CD4-positive, alpha-beta T cell treated with Interleukin-15 for 1 hour (primary cell): ENCODE measurements around the gene HPS5.
A peak's percentile ranks its signal among the peaks of the same experiment; 100 is the strongest.
"Not testable (repeated sequence)": the region's sequence is repeated elsewhere in the genome, so short reads cannot be mapped to it uniquely, and the experiment has no call there.

Experiments used
- DNase-seq: peaks from one replicate; pipeline ENCODE4 v3.0.0-alpha.2; 2020

The HPS5 gene

GRCh38 chr11:18269252-18269651 lies 52.7 kb downstream of the HPS5 start:
- not testable (repeated sequence) for DNase-seq

DNA sequence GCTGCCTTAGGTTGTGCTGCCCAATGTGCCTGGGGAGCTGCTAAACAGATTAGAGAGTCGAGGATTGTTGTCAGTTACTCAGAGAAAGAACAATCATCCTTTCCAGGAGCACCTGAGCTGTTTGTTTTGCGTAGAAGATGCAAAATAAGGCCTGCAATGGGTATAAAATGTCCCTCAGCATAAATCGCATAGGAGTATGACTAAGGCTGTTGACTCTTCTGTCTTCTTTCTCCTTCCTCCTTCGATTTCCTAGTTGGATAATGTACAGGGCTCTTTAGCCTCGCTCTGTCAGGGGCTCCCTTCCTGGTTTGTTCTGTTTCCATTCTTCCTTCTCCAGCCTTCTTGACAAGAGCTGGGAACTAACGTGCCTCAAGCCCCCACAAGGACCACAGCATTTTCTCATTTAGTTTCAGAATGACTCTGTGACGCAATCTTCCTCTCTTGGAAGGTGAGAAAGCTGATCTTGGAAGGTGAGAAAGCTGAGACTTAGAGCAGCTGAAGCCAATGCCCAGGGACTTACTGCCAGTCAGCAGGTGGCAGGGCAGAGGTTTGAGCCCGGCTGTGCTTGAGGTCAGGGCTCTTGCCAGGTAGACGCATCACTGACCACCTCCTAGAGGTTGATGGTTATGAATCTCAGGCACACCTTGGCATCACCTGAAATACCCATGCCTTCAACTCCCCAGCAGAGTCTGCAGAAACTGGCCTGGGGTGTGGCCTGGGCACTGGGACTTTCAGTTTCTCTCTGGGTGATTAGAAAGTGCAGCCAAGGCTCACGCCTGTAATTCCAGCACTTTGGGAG lies 54.4 kb downstream of the HPS5 start:
- DNase-seq = not testable (repeated sequence)

DNA sequence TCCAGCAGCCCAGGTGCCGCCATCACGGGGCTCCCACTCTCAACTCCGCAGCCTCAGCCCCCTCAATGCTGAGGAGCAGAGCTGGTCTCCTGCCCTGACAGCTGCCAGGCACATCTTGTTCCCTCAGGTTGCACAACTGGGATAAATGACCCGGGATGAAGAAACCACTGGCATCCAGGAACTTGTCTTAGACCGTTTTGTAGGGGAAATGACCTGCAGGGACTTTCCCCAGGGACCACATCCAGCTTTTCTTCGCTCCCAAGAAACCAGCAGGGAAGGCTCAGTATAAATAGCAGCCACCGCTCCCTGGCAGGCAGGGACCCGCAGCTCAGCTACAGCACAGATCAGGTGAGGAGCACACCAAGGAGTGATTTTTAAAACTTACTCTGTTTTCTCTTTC lies 56.0 kb downstream of the HPS5 start, which contains the start of gene SAA1:
SAA1 (plus strand) TSS at position 316 of the 400 bp plus-strand sequence. CDS start 624 bp downstream, outside the sequence.
- DNase-seq = no peak

DNA sequence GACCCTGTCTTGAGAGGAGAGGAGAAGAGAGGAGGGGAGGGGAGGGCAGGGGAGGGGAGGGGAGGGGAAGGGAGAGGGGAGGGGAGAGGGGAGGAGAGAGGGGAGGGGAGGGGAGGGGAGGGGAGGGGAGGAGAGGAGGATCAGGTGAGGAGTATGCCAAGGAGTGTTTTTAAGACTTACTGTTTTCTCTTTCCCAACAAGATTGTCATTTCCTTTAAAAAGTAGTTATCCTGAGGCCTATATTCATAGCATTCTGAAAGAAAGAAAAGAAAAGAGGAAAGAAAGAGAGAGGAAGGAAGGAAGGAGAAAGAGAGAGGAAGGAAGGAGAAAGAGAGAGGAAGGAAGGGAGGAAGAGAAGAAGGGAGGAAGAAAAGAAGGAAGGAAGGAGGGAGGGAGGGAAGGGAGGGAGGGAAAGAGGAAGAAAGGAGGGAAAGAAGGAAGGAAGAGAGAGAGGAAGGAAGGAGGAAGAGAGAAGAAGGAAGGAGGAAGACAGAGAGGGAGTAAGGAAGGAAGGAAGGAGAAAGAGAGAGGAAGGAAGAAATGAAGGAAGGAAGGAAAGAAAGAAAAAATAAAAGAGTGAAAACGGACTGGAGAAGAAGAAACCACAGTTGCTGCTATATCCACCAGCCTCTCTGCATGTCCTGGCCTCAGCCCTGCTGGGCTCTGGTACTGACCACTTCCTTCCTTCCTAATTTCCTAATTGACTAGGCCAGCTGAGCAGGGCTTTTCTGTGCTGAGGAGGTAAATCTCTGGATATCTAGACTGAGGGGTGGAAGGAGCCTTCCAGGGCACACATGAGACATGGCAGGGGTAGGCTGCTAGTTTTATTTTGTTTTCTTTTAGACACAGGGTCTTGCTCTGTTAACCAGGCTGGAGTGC lies 57.0 kb downstream of the HPS5 start:
- no peak for DNase-seq

DNA sequence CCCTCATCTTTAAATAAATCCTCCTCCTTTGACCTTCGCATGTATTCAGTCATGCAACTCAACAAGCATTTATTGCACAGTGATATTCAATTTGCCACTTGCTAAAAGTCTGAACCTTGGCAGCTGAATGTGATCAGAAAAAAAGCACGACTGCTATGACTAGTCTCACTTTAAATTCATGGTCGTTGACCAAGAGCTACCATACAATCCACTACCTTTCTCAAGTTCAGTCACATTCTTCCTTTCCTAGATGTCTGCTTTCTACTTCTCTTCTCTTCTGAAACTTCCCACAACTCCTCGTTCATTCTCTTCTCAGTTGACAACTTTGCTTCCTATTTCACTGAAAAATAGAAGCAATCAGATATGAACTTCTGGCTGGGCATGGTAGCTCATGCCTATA lies 57.9 kb downstream of the HPS5 start:
- DNase-seq = no peak

GRCh38 chr11:18262681-18263350 lies 59.1 kb downstream of the HPS5 start:
- DNase-seq = not testable (repeated sequence)

DNA sequence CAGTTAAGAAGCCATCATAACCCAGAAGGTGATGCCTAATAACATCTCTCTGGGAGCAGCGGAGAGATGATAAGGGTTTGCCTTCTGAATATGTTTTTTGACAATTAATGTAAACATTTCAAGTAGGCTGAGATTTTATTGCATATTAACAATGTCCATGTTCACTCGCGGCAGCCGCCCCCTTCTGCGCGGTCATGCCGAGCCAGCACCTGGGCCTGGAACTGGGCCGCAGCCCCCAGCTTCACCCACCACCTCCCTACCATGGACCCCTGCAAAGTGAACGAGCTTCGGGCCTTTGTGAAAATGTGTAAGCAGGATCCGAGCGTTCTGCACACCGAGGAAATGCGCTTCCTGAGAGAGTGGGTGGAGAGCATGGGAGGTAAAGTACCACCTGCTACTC lies 60.2 kb downstream of the HPS5 start:
- no peak for DNase-seq

DNA sequence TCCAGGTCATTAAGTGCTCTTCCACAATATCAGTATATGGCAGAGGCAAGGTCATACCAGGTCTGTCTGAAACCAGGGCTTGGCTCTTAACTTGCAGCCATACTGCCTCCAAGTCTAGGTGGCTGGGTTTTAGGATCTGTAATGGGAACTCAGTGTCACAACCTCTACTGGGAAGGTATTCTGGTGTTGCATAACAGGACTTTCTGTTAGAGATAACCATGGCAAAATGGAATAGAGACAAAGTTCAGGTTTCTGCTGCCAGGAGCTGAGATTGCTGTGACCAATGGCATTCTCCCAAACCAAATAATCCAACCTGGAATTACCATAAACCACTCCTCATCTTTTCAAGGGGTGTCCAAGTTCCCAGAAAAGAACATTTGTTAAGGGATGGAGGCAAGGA lies 62.7 kb downstream of the HPS5 start:
- no peak for DNase-seq

- DNase-seq = no peak
These were observed 67.1 kb downstream of the HPS5 start for GRCh38 chr11:18254781-18255361.

DNA sequence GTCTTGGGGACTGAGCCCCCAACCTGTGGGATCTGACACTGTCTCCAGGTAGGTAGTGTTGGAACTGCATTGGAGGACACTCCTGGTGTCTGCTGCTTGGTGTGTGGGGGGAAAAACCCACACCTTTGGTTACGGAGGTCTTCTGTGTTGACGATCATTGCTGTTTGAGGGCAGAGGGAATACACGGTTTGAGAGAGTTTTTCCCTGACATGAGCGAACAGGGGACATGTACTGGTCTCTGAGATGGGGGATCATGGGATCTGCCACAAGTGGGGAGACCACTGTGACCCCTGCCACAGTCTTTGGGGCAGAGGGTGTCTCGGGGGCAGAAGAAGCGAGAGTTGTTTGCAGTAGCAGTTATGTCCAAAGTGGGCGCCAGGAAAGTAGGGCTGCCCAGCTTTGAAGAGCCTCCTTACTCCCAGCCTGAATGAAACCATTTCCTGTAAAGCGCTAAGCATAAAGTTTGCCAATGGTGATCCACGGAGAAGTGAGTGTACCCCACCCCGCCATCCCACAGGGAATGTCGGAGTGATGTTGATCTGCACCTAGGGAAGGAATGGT lies 68.1 kb downstream of the HPS5 start:
- DNase-seq = no peak

GRCh38 chr11:18253233-18253632 lies 68.7 kb downstream of the HPS5 start:
- DNase-seq = no peak

- DNase-seq = no peak
These were observed 73.4 kb downstream of the HPS5 start, which contains the start of gene SAA2 for GRCh38 chr11:18248561-18248960. Gene SAA2 (minus strand): TSS chr11:18248668. CDS start chr11:18248011, 657 bp downstream.

GRCh38 chr11:18247191-18247581 lies 74.8 kb downstream of the HPS5 start:
- DNase-seq = not testable (repeated sequence)

DNA sequence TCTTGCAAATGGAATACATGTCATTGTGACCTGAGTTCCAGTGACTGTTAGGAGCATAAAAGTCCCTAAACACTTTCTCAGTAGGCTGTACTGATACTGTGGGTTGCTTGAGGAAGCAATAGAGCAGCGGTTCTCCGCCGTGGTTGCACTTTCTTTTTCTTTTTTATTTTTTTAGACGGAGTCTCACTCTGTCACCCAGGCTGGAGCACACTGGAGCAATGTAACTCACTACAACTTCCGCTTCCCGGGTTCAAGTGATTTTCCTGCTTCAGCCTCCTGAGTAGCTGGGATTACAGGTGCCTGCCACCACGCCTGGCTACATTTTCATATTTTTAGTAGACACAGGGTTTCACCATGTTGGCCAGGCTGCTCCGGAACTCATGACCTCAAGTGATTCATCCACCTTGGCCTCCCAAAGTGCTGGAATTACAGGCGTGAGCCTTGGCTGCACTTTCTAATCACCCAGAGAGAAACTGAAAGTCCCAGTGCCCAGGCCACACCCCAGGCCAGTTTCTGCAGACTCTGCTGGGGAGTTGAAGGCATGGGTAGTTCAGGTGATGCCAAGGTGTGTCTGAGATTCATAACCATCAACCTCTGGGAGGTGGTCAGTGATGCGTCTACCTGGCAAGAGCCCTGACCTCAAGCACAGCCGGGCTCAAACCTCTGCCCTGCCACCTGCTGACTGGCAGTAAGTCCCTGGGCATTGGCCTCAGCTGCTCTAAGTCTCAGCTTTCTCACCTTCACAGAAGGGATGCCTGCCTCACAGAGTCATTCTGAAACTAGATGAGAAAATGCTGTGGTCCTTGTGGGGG lies 75.4 kb downstream of the HPS5 start:
- not testable (repeated sequence) for DNase-seq

- no peak for DNase-seq
These were observed 76.5 kb downstream of the HPS5 start for GRCh38 chr11:18245396-18245795.

- DNase-seq = peak; percentile 57
These were observed 78.1 kb downstream of the HPS5 start for GRCh38 chr11:18243783-18244362.

GRCh38 chr11:18239655-18240054 lies 82.3 kb downstream of the HPS5 start:
- no peak for DNase-seq

DNA sequence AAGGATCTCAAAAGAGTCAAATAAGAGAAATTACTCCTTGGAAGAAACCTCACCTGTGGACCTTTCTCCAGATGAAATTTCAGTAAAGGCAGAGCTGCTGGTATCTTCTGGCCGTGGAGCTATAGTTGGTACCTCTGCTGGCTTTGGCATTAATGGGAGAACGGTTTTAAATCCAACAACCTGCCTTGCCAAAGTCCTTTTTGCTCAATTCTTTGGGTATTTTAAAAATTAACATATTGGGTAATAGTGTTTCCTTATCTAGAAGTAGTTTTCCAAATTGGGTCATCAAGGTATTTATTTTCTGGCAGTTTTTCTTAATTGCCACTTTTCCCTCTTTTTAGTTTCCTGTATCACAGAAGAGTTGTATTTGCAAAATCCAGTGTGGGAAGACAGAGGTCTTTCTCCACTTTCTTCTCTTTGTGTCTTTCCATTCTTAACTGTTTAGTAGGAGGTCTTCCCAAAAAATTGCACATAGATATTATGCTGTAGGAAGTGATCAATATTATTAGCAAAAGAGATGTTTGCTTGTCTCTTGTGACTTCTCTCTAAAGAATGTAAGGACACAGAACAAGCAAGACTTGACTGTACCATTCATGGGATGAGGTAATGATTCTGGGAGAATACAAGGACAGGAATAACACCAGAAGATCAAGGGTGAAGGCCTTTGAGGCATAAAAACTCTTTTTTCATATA lies 85.1 kb downstream of the HPS5 start, which contains the start of gene SAA4:
SAA4 (minus strand) TSS at position 139 of the 693 bp plus-strand sequence. CDS start 876 bp downstream, outside the sequence.
- DNase-seq = no peak

DNA sequence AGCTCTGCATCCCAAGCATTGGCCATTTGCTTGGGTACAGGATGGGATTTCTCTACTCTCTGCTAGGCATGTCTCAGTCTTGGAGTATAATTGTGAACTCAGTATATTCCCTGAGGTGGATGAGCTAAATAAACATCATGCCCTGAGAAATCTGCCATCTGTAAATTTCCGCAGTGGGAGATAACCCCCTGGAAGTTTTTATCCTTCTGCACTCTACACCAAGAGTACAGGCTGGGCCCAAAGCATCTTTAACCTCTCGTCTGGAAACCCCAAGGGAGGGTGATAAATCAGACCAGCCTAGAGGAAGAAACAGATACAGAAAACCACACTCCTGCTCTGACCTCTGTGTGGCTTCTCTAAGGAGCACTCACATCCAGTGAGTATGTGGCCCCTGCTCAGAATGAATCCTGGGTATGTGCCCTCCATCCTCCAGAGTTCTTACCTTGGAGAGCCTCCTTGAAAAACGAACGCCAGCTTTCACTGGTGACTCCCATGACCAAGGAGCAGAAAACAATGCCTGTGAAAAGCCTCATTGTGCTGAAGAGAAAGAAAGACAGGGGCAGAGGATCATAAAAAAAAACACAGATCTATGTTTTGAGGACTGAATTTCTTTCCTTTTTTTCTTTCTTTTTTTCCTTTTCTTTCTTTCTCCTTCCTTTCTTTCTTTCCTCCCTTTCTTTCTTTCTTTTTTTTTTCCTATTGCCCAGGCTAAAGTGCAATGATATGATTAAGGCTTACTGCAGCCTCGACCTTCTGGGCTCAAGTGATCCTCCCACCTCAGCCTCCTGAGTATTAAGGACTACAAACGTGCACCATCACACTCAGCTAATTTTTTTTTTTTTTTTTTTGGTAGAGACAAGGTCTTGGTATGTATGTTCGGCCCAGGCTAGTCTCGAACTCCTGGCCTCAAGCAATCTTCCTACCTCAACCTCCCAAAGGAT lies 86.3 kb downstream of the HPS5 start:
- no peak for DNase-seq
